Uterus (tissue), 4 donors: Measurements from ENCODE around the gene RABAC1. TPM values are rescaled to one million over a fixed set of nuclear protein-coding genes. Genes with fewer than 3 reads are reported as not detected.

ENCODE experiments used
- DNase-seq, 2 donors: peaks; one replicate each; pipeline ENCODE4 v3.0.0-alpha.2; 2019 to 2020
- H3K27ac ChIP-seq, 2 donors: fragments of 200-600 bp; sonication (generic); 1 replicate in 1 of 2; 2 replicates in 1 of 2; pipeline ENCODE4 v1.5.1; 2016 to 2018
- H3K27me3 ChIP-seq, 2 donors: fragments of 200-600 bp; sonication (generic); one replicate each; pipeline ENCODE4 v1.5.1; 2018 to 2019; ENCODE audit warnings: control low read depth in 1 of 2
- H3K36me3 ChIP-seq, 2 donors: fragments of 200-600 bp; sonication (generic); one replicate each; pipeline ENCODE4 v1.5.1; 2019; ENCODE audit warnings: control low read depth in 1 of 2
- H3K4me1 ChIP-seq, 2 donors: fragments of 200-600 bp; sonication (generic); one replicate each; pipeline ENCODE4 v1.5.1; 2018 to 2019; ENCODE audit warnings: control low read depth in 1 of 2
- H3K4me3 ChIP-seq, 2 donors: fragments of 200-600 bp; sonication (generic); 1 replicate in 1 of 2; 2 replicates in 1 of 2; pipeline ENCODE4 v1.5.1; 2018 to 2019; ENCODE audit warnings: mild to moderate bottlenecking in 1 of 2
- H3K9me3 ChIP-seq, 2 donors: fragments of 200-600 bp; sonication (generic); one replicate each; pipeline ENCODE4 v1.5.1; 2019; ENCODE audit warnings: control low read depth in 1 of 2
- CTCF ChIP-seq, 4 experiments: fragments of 200-600 bp in 2 of 4; fragments of 450-650 bp in 2 of 4; sonication (generic) in 2 of 4; IDR thresholded peaks; one replicate each; pipeline ENCODE4 v1.5.1; 2016 to 2019; ENCODE audit warnings: antibody characterized with exemption in 4 of 4, mild to moderate bottlenecking in 2 of 4, moderate library complexity in 1 of 4
- POLR2A ChIP-seq, 2 donors: fragments of 450-650 bp; IDR thresholded peaks; one replicate each; pipeline ENCODE4 v1.6.1; 2016; ENCODE audit warnings: antibody characterized with exemption in 2 of 2, mild to moderate bottlenecking in 1 of 2, moderate library complexity in 1 of 2
- intact Hi-C: fragments of 100-400 bp; cut with DNase I; formaldehyde crosslinking; loops from one replicate; pipeline ENCODE4 v1.15.1; 2023; ENCODE audit warnings: low total_unique reads
- total RNA-seq, 4 donors: library from RNA; depleted of rRNA in 3 of 4; stranded (reverse); fragments of >200 nt in 3 of 4; gene quantifications; one replicate each; pipeline versions ENCODE4 v1.1.0 to v1.2.4, GENCODE V29; 2014 to 2023
- donor health status: DM: yes; HTN: yes; CAD: no.

Gene RABAC1
- total RNA-seq, 4 donors from 2014 or later: 83.0 to 223 (median 178) TPM

- TF ChIP-seq CTCF (IDR thresholded peaks at IDR 0.05) (no peak), POLR2A (IDR thresholded peaks at IDR 0.05) (no peak)
- intact Hi-C loops: no loop called here
- H3K27me3 ChIP-seq: peaks cover 22 to 61% of the 10 kb centered on the region in 2 donors
Measured at GRCh38 chr19:41926028-41926762, 32.9 kb downstream of the RABAC1 start.

GRCh38 chr19:41925208-41926003 is 33.7 kb downstream of the RABAC1 start:
- H3K27me3 ChIP-seq: peaks cover 18 to 61% of the 10 kb centered on the region in 2 donors
- TF ChIP-seq CTCF (IDR thresholded peaks at IDR 0.05) (no peak), POLR2A (IDR thresholded peaks at IDR 0.05) (no peak)
- no peak overlapping the region for H3K27ac ChIP-seq
- no peak overlapping the region for H3K4me3 ChIP-seq
- no peaks in the 10 kb centered on the region for H3K36me3 ChIP-seq
- peaks cover 0 to 11% of the 10 kb centered on the region in 2 donors for H3K4me1 ChIP-seq
- DNase-seq: no peak
- intact Hi-C loops: no loop called here
- H3K9me3 ChIP-seq: no peaks in the 10 kb centered on the region

More at GRCh38 chr19:41926028-41926762, 32.9 kb downstream of the RABAC1 start:
- Histone ChIP-seq H3K36me3 (no peaks in the 10 kb centered on the region), H3K4me3 (no peak overlapping the region), H3K4me1 (peaks cover 0 to 11% of the 10 kb centered on the region in 2 donors), H3K27ac (no peak overlapping the region), H3K9me3 (no peaks in the 10 kb centered on the region)
- DNase-seq: no peak

DNA sequence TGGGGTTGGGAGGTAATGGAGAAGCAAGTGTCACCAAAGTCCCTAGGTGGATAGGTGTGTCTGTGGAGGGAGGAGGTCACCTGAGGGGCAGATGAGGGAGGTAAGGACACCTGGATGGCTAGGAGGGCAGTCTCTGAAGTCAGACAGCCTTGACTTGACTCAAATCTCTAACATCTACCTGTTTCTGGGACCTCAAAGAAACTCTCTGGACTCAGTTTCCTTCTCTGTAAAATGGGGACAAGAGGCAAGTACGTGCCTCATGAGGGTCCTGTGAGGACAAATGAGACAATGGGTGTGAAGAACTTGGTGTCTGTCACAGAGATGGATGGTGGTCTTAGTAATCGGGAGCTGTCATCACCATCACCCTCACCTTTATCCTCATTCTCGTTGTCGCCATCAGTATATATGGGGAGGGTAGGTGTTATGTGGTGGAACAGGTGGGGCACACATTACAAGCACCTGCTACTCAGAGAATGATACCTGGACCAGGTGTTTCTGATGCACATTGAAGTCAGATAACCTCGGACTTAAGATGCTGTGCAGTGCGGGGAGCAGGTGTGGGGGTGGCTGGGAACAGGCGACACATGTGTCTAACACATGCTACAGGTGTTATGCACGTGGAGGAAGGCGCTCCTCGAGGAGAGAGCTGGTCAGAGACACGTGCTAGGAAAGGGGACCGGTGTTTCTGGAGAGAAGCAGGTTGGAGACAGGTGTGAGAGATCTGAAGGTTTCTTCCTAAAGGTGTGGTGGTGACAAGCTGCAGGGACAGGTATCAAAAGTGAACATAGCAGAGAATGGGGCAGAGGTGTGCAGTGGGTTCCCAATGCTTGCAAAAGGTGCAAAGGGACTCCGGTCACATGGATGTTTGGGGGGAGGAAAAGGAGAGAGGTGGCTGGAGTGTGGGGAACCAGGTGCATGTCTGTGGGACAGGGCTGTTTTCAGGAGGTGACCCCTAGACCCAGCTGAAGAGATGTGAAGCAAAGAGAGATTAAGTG is 34.7 kb downstream of the RABAC1 start:
- DNase-seq: no peak
- H3K36me3 ChIP-seq: no peaks in the 10 kb centered on the region
- no peaks in the 10 kb centered on the region for H3K9me3 ChIP-seq
- intact Hi-C loops: no loop called here
- H3K27ac ChIP-seq: no peak overlapping the region
- H3K27me3 ChIP-seq: peaks cover 18 to 51% of the 10 kb centered on the region in 2 donors
- TF ChIP-seq CTCF (IDR thresholded peaks at IDR 0.05): no peak
- no peak for TF ChIP-seq POLR2A (IDR thresholded peaks at IDR 0.05)
- peaks cover 0 to 11% of the 10 kb centered on the region in 2 donors for H3K4me1 ChIP-seq
- no peak overlapping the region for H3K4me3 ChIP-seq

DNA sequence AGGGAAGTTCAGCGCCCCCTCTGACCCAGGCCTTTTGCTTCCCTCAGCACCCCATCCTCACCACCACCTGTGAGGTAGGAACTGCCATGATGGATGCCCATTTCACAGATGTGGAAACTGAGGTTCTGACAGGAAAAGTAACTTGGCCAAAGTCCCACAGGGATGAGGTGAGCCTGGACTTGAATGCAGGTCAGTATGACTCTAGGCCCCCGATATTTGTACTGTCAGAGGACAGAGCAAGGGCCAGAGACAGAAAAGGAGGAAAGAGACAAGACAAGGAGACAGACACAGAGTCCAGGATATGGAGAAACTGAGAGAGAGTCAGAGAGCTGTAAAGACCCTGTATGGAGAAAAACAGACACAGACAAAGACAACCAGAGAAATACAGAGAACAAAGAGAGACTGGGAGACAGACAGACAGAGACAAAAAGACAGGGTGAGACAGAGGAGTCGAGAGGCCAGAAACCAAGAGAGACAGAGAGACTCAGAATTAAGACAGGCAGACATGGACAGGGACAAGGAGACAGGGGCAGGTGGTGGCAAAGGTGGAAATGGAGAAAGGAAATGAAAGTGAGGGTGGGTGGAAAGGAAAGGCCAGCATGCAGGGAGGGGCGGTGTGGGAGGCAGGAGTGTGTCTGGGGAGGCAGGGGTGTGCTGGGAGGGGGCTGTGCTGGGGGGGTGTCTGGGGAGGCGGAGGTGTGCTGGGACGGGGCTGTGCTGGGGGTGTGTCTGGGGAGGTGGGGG is 35.9 kb downstream of the RABAC1 start:
- Histone ChIP-seq H3K27me3 (peaks cover 14 to 48% of the 10 kb centered on the region in 2 donors), H3K9me3 (no peaks in the 10 kb centered on the region), H3K36me3 (no peaks in the 10 kb centered on the region), H3K27ac (no peak overlapping the region), H3K4me1 (peaks cover 0 to 5% of the 10 kb centered on the region in 2 donors), H3K4me3 (no peak overlapping the region)
- TF ChIP-seq POLR2A (IDR thresholded peaks at IDR 0.05) (no peak), CTCF (IDR thresholded peaks at IDR 0.05) (no peak)
- intact Hi-C loops: no loop called here
- DNase-seq: no peak
